ENCODE measurements around the gene KLHL2.
"Not testable (repeated sequence)": the region's sequence is repeated elsewhere in the genome, so short reads cannot be mapped to it uniquely, and the experiment has no call there.

The KLHL2 gene

DNA sequence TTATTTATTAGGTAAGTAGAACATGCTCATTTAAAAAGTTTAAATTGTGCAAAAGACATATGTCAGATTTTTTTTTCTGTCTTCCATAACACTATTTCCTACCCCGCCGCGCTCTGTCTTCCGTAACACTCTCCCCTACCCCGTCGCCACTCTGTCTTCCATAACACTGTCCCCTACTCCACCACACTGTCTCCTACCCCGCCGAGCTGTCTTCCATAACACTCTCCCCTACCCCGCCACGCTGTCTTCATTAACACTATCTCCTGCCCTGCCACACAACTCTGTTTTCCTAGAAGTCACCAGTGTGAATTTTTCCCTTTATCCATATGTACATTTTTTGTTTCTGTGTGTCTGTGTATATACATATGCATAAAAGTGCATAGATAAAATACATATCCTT is 124.5 kb downstream of the KLHL2 start:
- no peak for DNase-seq

DNA sequence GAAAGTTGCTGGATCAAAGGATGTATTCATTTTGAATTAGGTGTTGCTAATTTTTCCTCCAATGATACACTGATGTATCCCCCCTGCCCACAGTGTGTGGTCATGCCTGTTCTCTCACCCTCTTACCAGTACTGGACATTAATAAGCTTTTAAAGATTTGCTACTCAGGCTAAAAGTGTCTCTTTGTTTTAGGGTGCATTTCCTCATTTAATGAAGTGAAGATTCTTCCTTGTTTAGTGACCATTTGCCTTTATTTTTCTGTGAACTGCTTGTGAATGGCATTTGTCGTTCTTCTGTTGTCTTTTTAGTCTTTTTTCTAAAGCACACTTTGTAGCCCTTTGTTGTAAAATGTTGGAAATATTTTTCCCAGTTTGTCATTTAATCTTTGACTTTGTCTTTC is 125.1 kb downstream of the KLHL2 start:
- no peak for DNase-seq

DNA sequence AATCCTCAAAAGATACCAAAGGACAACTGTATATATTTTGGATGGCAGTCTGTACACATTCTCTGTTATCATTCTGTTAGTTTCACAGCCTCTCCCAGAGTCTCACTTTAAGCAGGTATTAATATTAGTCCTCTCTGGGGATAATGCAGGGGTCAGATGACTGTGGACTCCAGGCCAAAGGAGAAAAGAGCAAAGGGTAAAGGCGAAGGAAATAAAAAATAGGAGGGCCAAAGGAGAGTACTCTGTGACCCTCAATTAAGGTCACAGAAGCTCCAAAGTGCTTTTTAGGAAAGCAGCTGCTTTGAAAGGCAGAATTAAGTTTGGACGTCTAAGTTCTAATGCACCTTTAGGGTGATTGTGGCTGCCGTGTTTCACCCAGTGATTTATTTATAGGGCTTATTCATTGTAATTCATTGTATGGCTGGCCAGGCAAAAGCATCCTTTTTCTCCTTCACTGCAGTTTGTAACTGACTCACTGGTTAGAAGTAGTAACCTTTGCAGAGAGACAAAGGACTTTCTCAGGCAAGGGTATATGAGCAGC is 127.9 kb downstream of the KLHL2 start:
- no peak for DNase-seq

DNA sequence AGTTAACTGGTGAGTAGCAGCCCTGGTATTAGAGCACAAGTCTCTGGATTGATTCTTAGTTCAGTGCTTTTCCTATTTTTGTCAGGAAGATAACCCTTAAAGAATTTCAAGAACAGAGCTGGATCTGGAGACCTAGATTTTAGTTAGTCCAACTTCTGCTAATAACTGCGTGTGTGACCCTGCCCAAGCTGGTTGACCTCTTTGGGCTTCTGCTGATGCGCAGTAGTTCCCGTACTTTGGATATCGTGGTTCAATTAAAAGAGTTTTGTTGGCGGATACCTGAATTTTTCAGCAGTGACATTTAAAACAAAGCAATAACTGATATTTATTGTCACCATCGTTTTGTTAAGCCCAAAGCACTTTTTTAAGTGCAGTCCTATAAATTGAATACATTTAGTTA is 129.4 kb downstream of the KLHL2 start:
- no peak for DNase-seq

DNA sequence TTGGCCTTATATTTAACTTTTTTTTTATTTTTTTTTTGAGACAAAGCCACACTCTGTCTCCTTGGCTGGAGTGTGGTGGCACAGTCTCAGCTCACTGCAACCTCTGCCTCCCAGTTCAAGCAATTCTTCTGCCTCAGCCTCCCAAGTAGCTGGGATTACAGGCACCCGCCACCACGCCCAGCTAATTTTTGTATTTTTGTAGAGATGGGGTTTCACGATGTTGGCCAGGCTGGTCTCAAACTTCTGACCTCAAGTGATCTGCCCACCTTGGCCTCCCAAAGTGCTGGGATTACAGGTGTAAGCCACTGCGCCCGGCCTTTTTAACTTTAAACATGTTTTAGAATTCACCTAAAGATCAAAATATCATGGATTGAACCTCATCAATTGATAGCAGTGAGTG is 135.0 kb downstream of the KLHL2 start:
- DNase-seq, result not testable (repeated sequence)

DNA sequence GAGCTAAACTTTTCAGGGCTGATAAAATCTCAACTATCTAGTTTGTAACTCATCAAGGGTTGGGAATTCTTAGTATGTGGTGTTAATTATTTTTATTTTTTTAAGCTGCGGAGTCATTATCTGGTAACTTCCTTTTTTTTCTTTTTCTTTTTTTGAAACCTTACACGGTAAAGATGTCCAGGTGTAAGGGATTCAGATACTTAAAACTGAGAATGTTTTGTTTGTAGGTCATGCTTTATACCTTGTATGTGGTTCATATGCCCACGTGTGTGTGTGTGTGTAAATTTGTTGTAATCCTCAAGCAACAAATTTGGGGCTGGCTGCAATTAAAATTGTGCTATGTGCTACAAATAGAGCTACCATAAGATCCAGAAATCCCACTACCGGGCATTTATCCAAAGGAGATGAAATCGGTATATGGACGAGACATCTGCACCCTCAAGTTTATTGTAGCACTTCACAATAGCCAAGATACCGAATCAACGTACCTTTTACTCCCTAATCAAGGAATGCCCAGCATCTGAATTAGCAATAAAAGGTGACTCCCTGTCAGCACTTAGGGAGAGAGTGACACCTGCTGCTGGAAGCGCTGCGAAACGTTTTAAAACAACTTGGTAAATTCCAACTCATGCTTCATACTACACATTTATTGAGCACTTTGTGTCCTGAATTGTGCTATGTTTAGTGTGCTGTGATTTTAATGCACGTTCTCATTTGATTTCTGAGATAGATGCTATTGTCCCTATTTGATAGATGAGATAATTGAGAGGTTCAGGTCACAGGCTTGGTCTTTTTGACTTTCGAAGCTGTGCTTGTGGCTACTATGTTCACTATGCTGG is 136.2 kb downstream of the KLHL2 start:
- no peak for DNase-seq

DNA sequence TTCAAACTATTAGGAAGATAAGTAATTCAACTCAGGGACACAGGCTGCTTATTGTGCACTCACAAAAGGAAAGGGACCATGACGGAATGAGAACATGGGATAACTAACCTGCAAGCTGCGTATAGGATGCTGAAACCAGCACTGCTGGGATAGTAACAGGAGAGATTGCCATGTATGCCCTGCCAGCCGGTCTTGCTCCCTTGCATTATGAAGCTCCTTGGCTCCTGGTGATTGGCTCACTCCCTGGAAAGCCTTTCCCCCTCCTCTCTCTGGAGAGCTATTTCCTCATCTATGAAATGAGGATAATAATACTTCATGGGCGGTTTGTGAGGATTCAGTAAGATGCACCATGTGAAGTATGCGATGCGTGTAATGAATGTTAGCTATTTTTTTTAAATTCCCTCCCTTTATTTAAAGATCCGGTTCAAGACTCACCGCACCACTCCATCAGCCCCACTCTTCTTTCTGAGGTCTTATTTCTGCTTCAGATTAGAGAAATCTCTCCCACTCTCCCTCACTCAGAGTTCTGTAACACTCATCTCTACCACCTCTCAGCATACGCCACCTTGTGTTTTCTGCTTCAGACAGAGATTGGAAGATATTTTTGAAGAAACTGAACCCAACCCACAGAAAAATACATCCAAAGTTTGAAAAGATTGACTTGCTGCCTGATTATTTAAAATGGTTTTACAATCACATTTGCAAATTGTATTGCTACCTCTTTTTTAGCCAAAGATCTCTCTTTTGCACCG is 138.5 kb downstream of the KLHL2 start:
- DNase-seq, result no peak

DNA sequence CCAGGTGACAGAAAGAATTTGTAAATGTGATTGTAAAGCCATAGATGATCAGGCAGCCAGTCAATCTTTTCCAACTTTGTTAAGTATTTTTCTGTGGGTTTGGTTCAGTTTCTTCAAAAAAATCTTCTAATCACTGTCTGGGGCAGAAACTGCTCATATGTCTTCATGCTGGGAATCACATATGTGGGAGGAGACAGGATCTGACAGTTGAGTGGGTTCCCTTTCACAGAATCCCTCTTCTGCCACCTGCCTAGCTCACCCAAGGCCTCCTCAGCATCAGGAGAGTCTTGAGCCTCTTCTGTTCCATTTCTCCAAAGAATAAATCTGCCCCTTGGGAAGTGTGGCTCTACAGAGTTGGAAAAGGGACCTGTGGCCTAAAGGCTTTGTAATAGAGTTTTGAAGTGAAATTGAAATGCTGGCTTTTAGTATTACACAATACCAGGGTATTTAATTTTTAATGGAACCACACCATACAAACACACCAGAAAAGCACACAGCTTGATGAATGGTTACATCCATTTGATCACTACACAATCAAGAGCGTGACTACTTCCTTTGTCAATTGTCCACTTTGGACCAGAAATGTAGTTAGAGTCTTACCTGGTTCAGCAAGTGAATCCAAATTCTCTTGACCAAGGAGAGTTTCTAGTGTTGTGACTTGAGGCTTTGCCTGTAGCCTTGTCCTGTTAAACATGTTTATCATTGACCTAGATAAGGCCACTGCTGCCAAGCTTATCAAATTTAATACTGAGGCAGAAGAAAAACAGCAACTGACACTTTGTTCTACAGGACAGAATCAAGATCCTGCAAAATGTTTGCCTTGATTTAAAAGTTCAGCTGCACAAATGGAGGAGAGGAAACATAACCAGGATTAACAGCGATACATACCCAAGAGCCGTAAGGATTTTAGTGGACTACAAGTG is 140.5 kb downstream of the KLHL2 start:
- DNase-seq, result no peak

DNA sequence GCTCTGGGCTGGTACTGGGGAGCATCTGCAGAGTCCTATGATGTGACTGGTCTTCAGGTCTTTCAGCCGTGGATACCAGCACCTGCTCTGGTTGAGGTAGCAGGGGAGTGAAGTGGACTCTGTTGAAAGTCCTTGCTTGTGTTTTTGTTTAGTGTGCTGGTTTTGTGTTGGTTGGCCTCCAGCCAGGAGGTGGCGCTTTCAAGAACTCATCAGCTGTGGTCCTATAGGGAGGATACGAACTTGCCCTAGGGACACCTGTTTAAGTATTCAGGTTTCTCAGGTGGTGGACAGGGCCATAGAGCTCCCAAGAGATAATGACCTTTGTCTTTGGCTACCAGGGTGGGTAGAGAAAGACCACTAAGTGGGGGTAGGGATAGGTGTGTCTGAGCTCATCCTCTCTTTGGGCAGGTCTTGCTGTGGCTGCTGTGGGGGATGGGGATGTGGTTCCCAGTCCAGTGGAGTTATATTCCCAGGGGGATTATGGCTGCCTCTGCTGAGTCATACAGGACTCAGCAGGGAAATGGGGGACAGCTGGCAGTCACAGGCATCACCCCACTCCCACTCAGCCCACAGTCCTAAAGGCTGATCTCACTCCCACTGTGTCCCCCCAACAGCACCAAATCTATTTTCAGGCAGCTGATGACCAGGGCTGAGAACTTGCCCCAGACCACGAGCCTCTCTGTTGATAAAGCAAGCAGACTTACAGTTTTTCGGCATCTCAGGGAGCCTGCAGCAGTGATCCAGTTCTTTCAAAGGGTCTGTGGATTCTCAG is 144.2 kb downstream of the KLHL2 start:
- no peak for DNase-seq

DNA sequence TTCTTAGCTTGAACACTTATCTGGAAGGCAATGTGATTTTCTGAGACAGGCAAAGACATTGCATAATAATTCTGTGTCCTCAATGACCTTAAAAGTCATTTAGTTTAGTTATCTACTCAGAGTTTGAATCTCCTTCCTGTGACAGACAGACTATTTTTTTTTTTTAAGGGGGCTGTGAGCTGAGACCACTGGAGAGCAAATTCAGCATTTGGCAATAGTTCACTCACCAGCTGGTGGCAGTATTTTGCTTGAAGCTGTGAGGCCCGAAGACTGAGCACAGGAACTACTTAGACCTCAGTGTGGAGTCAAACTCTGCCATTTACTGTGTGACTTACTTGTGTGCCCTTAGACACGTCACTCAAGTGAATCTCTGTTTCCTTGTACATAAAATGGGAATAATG is 148.5 kb downstream of the KLHL2 start:
- no peak for DNase-seq

DNA sequence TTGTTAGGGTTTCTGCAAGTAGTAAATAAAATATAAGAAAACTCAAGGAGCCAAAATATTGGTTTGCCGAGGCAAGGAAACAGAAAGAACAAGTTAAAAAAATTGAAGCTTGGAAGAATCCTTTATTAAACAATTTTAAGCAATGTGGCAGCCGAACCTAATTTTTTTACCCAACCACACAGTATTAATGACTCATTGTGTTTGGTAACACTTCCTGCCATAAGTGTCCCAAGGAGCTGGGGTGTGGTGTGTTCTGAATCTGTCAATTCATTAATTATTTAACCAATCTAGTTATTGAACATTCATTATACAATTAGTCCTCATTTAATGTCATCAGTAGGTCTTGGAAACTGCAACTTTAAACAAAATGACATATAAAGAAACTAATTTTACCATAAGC is 152.1 kb downstream of the KLHL2 start:
- no peak for DNase-seq

DNA sequence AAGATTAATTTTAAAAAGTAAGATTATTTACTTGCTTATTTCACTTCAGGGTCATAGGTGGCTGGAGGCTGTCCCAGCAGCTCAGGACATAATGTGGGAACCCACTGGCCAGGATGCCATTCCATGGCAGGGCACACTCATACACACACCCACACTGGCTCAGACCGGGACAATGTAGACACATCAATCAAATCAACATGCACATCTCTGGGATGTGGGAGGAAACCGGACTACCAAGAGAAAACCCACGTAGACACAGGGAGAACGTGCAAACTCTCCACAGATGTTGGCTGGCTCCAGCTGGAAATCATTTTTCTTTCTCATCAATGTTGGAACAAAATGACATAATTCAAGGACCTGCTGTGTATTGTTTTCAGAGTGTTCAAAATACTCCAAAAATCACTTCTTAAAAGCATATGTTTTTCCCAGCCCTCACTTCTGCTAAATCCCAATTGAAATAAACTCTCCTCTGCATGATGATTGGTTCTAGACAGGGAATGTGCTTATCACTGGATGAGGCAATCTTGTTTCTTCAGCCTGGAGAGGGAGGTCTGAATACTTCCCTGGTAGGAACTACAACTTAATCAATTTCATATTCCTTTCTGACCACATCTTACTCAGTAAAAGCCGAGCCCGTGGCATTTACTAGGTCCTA is 152.8 kb downstream of the KLHL2 start:
- no peak for DNase-seq

DNA sequence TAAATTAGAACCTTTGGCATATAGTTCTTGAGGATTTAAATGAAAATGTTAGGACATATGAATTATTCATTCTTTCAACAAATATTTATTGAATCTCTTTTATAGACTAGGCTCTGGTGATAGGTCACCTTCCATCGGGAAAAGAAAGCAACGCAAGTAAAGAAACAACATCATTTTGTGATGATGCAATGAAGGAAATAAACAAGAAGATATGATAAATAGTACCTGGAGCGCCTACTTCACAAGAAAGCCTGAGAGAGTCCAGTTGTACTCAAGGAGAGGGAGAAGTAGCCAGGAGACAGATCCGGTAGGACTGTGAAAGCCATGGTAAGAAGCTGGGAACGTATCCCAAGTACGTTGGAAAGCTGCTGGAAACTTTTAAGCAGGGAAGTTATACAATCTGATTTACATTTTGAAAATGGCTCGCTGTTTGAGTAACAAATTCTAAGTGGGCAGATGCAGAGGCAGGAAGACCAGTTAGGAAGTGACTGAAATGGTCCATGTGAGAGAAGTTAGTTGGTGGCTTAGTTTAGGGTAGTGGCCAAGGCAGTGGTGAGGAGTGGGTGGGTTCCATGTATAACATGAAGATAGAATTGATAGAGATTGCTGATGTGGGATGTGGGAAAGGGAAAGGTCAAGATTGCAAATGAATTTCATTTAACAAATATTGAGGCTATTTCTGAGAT is 153.8 kb downstream of the KLHL2 start:
- DNase-seq, result no peak

DNA sequence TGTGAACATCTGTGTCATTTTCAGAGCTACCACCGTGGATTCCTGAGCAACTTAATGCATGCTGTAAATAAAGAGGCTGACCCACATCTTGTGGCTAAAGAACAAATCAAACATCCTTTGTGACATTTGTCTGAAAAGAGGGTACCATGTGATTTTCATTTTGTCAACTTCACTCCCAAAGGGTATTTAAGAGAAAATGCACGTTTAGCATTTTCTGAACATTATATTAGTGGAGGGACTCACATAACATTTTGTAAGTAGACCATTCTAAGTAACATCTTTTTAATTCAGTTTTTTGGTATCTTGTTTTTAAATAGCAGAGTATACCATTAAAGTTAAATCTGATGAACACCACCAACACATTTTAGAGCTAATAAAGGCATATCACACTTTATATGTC is 154.4 kb downstream of the KLHL2 start:
- no peak for DNase-seq

DNA sequence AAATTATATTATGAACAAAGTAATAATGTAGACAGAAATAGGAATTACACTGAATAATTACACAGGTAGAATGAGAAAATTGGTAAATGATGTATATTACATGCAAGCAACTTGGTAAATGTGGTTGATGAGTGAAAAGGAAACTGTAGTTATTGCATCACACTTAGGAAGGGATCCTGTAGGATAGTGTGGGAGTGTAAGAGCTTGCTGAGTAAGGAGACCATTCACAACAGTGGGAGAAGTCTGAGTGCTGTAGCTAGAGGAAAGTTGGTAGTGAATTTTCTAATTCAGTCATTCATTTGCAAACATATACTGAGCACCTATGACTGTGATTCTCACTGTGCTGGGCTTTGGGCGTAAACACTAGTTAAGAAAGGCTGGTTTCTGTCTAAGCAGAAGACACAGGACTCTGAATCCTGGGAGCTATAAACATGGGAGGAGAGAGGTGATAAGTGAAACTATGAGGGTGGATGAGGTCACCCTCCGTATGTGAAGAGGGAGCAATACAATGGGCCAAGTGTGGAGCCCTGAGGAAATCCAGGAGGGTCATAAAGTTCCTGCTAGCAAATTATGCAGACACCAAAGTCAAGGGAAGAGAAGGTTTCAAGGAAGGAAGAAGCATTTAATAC is 157.2 kb downstream of the KLHL2 start:
- DNase-seq, result no peak

DNA sequence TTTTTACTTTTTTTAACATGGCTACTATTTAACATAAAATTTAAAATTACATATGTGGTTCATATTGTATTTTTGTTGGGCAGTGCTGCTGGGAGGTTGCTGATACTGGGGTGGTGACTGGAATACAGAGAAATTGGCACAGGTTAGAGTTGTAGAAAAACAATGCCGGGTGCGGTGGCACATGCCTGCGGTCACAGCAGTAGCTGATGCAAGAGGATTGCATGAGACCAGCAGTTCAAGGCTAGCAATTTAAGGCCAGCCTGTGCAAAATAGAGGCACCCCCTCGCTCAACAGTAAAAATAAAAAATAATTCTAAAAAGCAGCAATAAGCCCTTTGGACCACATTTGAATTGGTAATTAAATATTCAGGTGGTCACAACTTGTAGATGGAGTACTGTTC is 159.7 kb downstream of the KLHL2 start:
- DNase-seq, result no peak

DNA sequence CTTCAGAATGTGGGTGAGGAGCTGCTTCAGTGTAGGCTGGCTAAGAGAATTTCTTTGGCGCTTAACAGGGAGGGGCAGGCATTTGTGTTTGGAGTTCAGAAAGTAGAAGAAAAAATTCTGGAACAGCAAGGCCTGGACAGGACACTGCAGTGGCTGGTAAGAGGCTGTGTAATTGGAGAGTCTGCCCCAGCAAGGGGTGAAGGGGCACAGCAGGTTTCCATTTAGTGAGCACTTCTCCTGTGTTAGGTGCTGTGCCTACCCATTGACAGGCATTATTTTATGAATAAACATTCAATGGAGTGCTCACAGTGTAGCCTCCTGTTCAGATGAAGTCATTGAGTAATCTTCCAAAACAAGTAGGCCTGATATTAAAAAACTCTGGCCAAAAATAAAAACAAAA is 160.8 kb downstream of the KLHL2 start:
- DNase-seq, result no peak

DNA sequence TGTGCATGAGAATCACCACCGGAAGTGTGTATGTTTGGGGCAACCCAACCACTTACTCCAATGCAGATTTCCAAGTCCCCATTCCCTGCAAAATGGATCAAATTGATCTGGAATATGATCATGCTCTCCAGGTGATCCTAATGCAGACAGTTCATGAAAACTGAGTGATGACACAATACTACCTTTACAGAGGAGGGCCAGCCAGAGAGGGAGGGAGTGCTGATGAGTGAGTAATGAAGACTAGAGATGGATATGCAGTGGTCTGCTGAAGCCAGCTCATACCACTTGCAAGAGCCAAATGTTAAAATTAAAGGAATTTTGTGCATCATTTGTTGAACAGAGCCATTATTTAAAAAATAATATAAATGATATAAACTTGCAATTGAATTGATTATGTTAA is 161.2 kb downstream of the KLHL2 start:
- no peak for DNase-seq

DNA sequence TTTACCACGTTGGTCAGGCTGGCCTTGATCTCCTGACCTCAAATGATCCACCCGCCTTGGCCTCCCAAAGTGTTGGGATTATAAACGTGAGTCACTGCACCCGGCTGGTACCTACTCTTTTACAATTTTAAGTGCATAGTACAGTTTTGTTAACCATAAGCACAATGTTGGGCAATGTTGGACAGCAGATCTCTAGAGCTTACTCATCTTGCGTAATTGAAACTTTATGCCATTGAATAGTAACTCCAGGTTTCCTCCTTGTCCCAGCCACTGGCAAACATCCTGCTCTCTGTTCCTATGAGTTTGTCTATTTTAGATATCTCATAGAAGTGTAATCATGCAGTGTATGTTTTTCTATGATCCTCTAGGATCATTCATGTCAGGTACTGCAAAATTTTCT is 162.2 kb downstream of the KLHL2 start:
- no peak for DNase-seq

DNA sequence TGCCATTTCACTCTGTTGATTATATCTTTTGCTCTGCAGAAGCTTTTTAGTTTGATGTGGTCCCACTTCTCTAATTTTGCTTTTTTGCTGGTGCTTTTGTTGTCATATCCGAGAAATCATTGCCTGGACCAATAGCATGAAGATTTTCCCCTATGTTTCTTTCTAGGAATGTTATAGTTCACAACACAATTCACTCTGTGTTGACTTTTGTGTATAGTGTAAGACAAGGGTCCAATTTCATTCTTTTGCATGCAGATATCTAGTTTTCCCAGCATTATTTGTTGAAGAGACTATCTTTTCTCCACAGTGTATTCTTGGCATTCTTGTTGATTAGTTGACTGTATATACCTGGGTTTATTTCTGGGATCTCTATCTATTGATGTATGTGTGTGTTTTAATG is 163.2 kb downstream of the KLHL2 start:
- DNase-seq, result no peak
